Measurements from ENCODE around the gene PRSS38.

Gene PRSS38

GRCh38 chr1:227887697-227888403, 72.4 kb downstream of the PRSS38 start:
- no peak for DNase-seq

DNA sequence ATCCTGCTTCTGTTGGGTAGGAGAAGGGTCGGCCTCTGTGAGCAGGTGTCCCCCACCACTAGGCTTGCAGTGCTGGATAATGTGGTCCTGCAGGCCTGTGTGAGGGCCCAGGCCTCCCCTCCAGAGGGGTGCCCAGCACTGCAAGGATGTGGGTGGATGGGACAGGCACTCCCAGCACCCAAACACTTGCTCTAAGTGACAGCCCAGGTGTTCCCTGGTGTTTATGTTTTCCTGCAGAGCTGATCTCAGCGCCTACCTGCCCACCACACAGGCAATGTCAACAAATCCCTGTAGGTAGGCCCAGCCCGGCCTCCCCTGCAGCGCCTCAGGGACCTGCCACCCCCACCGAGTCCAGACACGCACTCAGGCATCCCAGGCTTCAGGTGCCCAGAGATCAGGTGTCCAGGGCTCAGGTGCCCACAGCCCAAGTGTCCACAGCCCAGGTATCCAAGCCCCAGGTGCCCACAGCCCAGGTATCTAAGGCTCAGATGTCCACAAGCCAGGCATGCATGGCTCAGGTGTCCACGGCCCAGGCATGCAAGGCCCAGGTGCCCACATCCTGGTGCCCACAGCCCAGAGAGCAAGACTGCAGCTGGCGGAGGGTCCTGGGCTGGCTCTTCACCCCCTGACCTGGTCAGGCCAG, 73.0 kb downstream of the PRSS38 start:
- no peak for DNase-seq

GRCh38 chr1:227889047-227889862, 73.8 kb downstream of the PRSS38 start:
- DNase-seq = no peak

DNA sequence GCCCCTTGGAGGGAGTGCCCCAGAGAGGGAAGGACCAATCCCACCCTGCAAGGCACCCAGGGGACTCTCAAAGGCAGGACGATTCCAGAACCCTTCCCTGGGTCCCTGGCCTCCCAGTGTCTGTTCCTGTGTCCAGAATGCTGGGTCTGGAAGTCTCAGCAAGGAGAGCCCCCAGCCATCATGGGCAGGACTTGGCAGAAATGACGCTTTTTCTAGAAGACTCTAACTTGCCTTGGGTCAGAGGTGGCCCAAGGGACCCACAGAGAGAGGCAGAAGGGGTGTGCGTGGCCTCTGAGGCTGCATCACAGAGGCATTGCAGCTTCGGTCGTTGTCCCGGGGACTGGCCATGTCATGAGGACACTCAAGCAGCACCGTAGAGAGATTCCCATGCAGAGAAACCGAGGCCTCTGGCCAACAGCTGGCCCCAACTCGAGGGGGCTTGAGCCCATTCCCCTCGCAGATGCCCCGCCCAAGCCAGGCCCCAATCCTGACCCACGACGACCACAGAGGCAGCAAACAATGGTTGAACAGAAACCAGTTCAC, 74.5 kb downstream of the PRSS38 start:
- DNase-seq = no peak

- no peak for DNase-seq
Measured at GRCh38 chr1:227890451-227891222, 75.2 kb downstream of the PRSS38 start.

GRCh38 chr1:227891223-227891954, 75.9 kb downstream of the PRSS38 start:
- no peak for DNase-seq

GRCh38 chr1:227891955-227892488, 76.5 kb downstream of the PRSS38 start:
- no peak for DNase-seq

GRCh38 chr1:227892489-227893299, 77.2 kb downstream of the PRSS38 start:
- DNase-seq = no peak

- no peak for DNase-seq
Measured at GRCh38 chr1:227893300-227893948, 77.9 kb downstream of the PRSS38 start.

DNA sequence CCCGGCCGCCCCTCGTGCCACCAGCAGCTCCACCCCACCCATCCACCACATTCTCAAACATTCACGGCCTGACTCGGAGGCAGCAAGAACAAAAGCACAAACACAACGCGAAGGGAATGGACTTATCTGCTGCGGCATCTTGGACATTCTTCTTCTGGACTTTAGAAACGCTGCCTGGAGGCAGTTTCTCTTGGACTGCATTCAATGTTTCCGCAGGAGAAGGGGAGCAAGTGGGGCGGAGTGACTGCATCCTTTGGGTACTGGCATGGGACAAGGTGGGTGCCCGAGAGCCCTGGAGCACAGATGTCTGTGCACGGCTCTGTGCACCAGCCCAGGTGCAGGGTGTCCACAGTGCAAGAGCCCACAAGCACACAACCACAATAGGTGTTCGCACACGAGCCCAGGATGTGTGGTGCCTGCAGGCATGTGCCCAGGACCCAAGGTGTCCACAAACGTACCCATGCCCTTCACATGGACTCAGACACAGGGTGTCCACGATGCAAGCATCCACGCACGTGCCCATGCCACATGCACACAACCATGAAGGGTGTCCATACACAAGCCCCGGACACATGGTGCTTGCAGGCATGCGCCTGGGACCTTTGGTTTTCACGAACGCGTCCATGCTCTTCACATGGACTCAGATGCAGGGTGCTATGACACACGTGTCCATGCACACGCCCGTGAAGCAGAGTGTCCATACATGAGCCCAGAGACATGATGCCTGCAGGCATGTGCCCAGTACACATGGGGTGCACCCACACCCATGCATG, 78.7 kb downstream of the PRSS38 start:
- no peak for DNase-seq

DNA sequence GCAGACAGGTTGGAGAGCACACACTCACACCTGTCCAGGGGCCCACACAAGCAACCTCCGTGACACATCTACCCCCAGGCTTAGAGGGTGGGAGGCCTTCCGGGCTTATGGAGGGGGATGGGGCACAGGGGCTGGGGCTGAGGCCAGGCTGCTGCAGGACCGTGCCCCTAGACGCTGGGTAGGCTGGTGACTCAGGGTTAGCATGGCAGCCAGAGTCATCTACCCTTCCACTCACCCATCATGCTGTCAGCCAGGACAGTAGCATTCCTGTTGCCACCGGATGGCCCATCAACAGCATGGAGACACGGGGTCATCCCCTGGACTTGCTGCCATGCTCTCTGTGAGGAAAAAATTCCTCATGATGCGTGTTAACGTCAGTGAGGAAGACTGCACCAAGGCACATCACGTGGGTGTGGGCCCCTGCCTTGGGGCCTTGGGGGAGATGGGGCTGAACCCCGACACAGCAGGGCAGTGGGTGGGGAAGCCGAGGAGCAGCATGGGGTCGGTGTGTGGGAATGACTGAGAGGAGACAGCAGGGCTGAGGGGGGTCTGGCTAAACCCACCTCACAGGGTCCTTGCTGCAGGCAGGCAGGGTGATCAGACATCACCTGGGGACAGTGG, 79.5 kb downstream of the PRSS38 start:
- DNase-seq = no peak

All from suppressor macrophage treated with lipopolysaccharide for 4 hours (primary cell).